HG02678 (cell line): ENCODE data around the gene CFAP299.
A peak's percentile ranks its signal among the peaks of the same experiment; 100 is the strongest.
"Not testable (repeated sequence)": the region's sequence is repeated elsewhere in the genome, so short reads cannot be mapped to it uniquely, and the experiment has no call there.

Experiments used
- ATAC-seq: cut with Tn5 transposase; IDR thresholded peaks from one replicate; pipeline ENCODE4 v1.9.1; 2021; ENCODE audit warnings: mild to moderate bottlenecking, moderate library complexity; ENCODE audit not compliant: unreplicated experiment

The CFAP299 gene

DNA sequence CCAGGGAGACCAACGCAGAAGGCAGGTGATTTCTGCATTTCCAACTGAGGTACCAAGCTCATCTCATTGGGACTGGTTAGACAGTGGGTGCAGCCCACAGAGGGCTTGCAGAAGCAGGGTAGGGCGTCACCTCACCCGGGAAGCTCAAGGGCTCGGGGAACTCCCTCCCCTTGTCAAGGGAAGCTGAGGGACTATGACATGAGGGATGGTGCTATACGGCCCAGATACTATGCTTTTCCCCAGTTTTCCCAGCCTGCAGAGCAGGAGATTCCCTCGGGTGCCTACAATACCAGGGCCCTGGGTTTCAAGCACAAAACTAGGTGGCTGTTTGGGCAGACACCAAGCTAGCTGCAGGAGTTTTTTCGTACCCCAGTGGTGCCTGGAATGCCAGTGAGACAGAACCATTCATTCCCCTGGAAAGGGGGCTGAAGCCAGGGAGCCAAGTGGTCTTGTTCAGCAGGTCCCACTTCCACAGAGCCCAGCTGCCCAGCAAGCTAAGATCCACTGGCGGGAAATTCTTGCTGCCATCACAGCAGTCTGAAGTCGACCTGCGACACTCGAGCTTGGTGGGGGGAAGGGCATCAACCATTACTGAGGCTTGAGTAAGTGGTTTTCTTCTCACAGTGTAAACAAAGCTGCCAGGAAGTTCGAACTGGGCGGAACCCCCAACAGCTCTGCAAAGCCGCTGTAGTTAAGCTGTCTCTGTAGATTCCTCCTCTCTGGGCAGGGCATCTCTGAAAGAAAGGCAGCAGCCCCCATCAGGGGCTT lies 103.9 kb downstream of the CFAP299 start:
- ATAC-seq, result not testable (repeated sequence)

DNA sequence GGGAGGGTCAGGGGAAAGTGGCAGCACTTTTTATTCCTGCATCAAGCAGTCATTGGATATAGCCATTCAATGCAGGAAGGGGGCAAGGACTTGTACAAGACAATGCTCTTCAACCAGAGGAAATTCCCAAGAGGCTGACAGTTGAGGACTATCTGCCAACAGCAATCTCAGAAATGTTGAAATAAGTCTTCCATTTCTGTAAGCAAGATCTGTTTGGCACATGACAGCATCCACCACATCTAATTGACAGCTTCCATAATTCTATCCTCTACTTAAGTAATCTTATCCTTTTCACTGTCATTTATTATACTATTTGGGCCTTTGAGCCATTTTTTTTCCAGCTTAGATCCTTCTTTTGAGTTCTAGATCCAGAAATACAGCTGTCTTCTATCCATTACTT lies 110.7 kb downstream of the CFAP299 start:
- ATAC-seq, result no peak

DNA sequence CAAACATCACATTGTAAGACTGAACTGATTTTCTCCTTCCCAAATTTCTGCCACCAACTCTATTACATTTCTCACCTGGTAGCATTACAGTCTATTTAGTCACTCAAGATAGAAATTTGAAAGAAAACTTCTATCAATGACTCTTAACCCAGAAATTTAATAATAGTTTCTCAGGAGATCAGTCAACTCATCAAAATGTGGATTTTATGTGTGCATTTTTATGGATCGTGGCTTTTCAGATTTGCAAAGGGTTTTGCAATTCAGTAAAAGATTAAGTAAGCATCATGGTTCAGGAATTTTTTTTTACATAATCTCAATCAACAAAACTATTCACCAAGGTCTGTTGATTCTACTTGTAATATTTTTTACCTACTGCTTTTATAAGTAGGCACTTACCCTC lies 111.1 kb downstream of the CFAP299 start:
- no peak for ATAC-seq

DNA sequence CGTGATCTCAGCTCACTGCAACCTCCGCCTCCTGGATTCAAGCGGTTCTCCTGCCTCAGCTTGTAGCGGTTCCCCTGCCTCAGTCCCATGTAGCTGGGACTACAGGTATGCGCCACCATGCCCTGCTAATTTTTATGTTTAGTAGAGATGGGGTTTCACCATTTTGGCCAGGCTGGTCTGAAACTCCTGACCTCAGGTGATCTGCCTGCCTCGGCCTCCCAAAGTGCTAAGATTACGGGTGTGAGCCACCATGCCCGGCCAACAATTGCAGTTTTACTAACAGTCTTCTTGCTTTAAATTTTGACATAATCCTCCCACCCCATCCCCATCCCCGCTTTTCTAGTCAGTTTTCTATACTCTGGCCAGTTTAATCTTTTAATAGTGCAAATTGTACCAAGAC lies 112.0 kb downstream of the CFAP299 start:
- no peak for ATAC-seq

DNA sequence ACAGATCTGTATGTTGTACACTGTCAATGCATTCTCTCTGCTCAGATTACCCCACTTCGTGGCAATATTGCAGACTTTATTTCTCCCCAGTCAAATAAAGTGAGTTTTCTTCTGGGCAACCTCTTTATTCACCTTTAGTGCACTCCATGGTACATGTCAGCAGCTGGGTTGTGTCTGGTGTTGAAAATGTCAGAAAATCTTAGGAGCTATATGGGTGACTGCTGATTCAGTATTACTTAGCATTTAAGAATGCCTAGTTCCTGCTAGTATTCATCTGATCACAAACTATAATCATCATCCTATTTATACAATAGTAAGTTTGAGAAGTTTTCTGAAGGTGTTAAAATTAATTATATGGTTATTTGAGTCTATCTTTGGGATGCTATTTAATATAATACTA lies 112.5 kb downstream of the CFAP299 start:
- ATAC-seq, result no peak

DNA sequence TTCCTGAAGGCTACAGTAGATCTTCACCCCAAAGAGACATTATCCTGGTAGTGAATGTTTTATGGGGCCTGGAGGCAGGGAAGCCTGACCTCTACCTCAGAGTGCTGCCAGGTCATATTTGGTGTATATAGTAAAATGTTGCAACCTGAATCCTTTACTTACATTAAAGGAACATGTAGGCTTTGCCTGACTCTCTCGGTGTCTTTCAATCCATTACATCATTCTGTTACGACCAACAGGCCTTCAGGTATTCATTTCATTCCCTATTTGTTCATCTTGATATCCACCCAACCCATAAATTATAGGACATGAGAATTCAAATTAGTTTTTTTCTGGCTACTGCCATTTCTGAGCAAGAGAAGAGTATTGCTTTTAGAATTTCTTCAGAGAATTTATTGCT lies 116.5 kb downstream of the CFAP299 start:
- no peak for ATAC-seq

DNA sequence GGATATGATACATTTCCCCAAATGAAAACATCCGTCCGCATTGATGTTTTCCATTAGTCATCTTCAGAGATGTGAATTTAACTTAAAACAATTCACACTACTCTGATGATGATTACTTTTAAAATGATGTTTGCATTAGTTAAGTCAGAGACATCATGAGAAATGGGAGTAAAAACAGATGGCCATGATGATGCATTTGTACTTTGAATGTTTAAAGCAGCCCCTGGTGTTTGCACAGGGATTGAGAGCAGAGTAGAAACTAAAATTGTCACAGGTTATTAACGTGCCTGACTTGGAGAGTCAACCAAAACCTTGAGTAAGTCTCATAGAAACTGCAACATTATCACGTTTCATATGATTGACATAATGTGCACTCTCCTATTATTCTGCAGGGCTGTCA lies 117.2 kb downstream of the CFAP299 start:
- ATAC-seq, result no peak

DNA sequence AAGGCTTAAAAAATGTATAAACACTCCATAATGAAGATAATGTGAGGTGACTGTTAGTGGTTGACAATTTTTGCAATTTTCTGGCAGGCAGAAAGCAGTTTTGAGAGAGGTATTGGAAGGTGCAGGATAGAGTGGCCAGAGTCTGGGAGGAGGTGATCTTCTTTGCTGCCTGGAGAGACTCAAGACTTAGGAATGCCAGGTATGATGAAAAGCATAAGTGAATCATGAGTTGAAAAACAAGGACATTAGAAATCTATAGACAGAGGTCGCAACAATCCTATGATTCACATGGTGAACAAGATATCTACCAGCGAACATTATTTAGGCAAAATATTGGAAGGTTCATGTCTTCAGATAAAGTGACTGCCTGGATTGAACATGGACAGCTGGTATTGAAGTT lies 118.5 kb downstream of the CFAP299 start:
- ATAC-seq, result no peak

DNA sequence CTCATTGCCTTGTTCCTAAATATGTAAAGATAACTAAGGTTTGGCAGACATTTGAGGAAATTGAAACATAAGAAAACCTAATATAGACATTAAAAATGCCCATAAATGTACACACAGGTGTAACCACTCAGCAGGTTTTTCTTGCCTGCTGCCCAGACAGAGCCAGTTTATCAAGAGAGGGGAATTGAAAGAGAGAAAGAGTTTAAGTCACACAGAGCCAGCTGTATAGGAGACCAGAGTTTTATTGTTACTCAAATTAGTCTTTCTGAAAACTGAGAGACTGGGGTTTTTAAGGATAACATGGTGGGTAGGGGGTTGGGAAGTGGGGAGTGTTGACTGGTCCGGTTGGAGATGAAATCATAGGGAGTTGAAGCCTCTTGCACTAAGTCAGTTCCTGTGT lies 119.0 kb downstream of the CFAP299 start:
- ATAC-seq, result no peak

DNA sequence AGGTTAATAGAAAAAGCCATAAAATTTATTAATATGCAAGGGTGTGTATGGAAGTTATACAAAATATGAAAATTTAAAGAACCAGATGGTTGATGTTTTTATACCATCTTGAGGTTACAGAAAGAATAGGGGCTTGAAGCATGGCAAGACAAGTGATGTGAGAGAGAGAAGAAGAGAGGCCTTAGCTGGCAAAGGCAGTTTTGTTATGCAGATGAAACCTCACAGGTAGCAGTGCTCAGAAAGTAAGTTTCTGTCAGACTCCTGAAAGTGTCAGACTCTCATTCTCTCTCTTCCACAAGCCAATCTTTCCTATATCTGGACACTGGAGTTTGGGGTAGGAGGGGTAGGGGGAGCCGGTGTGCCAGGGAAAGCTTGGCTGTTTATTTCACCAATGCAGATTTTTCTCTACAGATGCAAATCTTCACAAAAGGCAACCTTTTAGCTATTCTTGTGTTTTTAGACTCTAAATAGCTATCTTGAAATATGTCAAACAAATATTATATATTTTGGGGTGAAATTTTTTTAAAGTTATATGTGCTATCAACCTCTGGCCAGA lies 124.5 kb downstream of the CFAP299 start:
- no peak for ATAC-seq

DNA sequence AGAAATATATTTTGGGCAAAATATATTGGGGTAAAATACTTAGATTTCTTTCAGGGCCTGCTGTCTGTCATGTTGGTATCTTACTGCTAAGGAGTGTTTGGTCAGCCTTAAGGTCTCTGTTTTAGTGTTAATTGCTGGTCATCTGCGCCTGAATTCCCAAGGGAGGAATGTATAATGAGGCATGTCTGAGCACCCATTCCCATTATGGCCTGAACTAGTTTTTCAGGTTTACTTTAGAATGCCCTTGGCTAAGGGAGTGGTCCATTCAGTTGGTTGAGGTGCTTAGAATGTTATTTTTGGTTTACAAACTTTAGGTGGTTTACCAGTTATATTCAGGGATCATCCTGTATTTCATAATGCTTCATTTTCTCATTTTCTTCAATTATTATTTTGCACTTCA lies 125.9 kb downstream of the CFAP299 start:
- ATAC-seq, result no peak

DNA sequence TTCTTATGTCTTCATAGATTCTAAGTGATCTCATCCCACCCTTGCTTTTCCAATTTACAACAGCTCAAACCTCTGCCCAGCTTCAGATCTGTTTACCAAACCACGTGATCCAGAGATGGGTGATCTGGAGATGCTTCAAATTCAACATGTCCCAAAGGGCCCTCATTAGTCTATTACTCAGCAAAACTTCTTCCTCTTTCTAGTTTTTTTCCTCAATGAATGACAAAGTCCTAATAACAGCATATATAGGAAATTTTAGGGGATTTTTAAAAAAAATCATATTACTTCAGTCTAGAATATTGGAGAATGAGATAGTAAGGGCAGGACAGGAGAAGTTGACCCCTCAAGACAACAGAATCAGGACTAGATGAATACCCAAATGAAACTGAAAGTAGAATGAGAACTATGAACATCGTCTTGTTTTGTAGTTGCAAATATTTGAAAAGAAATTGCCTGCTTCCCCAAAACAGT lies 127.1 kb downstream of the CFAP299 start:
- ATAC-seq, result peak; percentile 52

DNA sequence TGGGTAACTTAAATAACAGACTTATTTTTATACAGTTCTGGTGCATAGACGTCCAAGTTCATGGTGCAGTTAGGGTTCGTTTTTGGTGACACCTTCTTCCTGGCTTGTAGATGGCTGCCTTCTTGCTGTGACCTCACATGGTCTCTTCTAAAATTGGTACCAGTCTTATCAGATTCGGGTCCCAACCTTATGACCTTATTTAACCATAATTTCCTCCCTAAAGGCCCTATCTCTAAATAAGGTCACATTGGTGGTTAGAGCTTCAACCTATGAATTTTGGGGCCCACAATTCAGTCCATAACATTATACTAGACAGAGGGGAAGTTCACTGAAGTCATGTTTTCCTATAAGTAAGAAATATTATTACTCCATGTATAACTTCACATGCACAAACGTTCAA lies 128.0 kb downstream of the CFAP299 start:
- no peak for ATAC-seq

DNA sequence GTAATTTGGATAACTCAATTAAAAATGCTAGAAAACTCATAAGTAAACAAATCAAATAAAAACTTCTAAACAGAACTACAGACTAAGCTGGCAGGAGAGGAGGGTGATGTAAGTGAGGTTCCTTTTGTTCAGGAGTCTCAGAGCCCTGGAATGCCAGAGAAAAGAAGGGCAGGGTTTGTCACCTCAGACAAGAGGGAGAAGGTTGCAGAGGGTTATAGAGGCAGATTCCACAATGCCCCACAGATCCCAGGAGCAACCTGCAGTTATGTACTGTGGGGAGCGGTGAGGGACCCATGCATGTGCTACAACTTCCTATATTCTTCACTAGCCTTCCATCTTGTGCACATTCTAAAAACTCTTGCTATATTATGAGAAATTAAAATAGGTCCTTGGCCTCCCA lies 129.7 kb downstream of the CFAP299 start:
- ATAC-seq, result no peak

DNA sequence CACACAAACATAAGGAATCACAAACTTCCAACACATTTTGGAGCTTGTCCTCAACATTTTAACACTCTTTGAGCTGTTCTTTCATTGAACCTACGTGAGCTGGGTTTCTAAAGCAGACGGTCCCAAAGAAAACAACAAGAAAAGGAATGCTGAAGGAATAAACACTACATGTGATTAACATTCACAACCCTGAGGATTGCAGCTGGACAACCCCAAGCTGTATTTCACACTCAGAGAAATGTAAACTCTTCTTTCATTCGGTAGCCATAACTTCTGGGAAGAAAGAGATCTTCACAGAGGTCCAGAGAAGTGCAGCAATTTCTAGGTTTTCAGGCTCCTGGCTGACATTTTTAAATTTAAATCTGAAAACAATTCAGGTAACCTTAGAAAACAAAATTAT lies 130.2 kb downstream of the CFAP299 start:
- no peak for ATAC-seq

DNA sequence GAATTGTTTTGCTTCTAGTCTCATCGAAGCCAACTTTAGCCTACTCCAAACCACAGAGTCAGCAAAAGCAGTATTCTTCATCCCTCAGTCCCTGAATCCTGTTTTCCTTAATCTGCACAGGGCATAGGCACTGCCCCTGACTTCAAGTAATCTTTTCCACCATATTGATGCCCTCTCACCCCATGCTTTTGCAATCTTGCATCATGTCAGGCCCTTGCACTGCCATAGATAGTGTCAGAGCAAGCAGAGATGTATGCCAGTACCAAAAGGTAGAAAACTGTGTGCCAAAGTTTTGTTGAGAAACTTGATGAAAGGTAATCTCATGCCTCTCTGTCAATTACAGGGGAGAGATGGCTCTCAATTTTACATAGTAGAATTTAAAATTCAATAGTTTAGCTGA lies 131.1 kb downstream of the CFAP299 start:
- no peak for ATAC-seq

DNA sequence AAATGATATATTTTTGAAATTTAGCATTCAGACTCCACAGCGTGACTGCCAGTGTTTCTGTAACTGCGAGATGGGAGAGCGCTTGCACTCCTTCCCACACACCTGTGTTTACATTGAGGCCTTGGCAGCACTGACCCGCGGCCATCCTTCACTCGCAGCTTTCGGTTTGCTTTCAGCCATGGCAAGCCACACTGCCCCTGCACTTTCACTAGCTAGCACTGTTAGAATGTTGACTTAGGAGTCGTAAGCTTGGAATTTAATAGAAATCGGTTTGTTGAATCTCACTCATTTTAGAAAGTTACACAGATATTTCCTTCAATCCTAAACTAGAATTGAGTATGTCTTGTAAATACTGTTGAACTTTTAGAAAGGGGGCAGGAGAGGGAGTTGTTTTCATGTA lies 136.2 kb downstream of the CFAP299 start:
- no peak for ATAC-seq

DNA sequence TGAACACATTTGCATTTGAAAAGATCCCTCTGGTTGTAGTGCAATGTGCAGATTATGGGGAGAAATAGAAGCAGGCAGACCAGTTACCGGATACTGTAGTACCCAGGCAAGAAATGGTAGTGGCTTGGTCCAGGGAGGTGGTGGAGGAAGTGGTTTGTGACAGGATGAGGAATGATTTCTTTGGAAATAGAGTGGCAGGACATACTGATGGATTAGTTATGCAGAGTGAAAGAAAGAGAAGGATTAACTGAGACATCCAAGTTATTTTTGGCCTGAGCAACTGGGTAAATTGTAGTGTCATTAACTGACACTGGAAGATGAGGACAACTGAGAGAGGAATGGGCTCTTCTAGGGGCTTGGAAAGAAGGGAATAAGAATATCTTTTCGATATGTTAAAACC lies 139.7 kb downstream of the CFAP299 start:
- no peak for ATAC-seq

DNA sequence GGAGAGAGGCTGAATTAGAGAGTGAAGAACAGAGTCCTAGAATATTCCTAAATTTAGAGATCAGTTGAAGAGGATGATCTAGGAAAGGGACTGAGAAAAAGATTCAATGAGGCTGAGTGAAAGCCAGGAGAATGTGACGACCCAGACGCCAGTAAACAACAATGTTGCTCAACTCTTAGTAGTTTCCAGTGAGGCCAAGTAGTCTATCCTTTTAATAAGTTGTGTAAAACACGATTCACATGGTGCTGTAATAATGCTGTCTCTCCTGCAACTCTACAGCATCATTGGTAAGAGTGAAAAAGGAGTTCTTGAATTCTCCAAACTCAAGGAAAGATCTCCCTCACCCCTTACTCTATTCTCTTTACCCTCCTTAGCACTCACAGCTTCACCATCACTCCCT lies 140.3 kb downstream of the CFAP299 start:
- ATAC-seq, result no peak

DNA sequence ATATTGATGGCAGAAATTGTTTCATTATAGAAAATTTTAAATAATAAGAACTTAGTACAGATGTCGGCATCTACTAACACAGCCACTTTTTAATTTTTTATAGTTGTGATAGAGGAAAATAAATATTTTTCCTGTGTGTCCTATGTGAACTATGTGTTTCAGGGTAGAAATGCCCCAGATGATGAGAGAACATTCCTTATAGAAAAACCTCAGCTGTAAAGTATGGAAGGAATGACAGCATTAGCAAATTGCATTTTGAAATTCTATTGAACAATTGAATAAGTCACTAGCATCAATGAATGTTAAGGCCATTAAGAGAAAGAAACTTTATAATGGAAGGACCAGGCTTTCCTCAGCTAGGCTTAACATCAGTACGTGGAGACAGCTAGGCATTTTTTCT lies 149.2 kb downstream of the CFAP299 start:
- no peak for ATAC-seq

DNA sequence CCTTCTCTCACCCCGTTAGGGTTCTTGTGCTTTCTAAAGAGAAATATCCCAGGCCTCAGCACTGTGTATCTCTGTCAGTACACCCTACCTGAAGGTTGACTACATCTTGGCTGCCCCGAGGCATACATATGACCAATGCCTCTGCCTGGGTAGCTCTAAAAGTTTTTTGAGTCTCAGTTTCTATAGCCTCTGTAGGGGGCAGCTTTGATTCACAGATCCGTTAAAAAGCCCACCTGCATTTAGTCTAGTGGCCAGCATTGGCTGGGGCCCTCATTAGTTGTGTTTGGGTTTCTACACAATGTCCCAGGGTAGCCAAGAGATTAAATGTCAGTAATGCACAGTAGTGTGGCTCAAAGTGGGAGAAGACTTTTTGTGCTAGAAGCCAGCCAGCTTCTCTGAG lies 151.1 kb downstream of the CFAP299 start:
- no peak for ATAC-seq

DNA sequence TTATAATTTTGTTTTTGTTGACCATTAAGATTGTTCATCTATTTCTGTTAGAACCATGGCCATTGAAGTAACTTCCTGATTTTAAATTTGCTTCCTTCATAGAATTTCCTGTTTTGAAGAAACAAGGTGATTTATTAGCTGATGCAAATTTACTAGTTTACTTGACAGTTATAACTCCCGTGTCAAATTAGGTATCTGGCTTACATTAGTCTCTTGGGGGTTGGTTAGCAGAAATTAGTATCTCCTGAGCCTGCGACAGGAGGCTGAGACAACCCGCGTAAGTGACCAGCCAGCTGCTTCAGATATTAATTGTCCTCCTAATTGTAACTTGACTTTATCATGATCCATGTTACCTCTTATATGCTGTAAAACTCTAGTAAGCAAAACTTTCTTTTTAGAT lies 154.3 kb downstream of the CFAP299 start:
- no peak for ATAC-seq

DNA sequence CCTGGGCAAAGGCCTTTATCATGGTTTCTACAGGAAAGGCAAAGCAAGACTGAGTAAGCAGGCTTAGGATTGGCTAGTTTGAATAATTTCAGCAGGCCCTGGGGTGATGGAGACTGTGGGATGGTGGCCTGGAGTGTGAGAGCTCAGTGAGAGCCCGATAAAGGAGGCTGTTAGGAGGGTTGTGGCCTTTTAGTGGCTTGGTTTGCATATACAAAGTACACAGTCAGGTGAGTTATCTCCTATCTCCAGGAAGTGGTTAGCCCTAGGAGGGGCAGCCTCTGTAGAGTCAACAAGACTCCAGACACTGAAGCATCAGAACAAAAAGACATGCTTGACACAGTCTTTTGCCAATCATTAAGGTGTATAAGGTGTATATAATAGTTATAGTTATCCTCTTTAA lies 157.2 kb downstream of the CFAP299 start:
- peak; percentile 57 for ATAC-seq
